ENCODE results near the gene KANSL1L.

- TF ChIP-seq CTCF (IDR thresholded peaks at IDR 0.05; ENCODE audit: low read depth, low read length): no peak
- no peak for TF ChIP-seq EZH2phosphoT487 (IDR thresholded peaks at IDR 0.05; ENCODE audit: low read depth)
These were observed 57.5 kb downstream of the KANSL1L start for GRCh38 chr2:210113614-210114235.
